Neural cell (in vitro differentiated cells): ENCODE data around the gene CYTH3.

Experiments
- EP300 ChIP-seq: fragments of 450-650 bp; conservative IDR thresholded peaks from 2 replicates; pipeline ENCODE4 v1.6.1; 2014; ENCODE audit warnings: antibody characterized with exemption, mild to moderate bottlenecking, moderate library complexity; ENCODE audit not compliant: poor library complexity, severe bottlenecking
- EZH2 ChIP-seq: fragments of 200-600, 300-800 bp; shearing (Covaris generic), sonication (generic); IDR thresholded peaks from 2 replicates; pipeline ENCODE4 v1.6.1; 2014; ENCODE audit warnings: antibody characterized with exemption, low read length, borderline replicate concordance, mild to moderate bottlenecking; ENCODE audit not compliant: insufficient read depth, poor library complexity, severe bottlenecking
- MXI1 ChIP-seq: fragments of 450-650 bp; conservative IDR thresholded peaks from 2 replicates; pipeline ENCODE4 v1.6.1; 2014; ENCODE audit warnings: antibody characterized with exemption, mild to moderate bottlenecking; ENCODE audit not compliant: poor library complexity, severe bottlenecking
- POLR2AphosphoS5 ChIP-seq: IDR thresholded peaks from 2 replicates; pipeline ENCODE4 v1.6.1; 2012
- TAF1 ChIP-seq: IDR thresholded peaks from 2 replicates; pipeline ENCODE4 v1.6.1; 2012; ENCODE audit warnings: low read depth
- TF ChIP-seq, protein P1 (sequence below): fragments of 450-650 bp; IDR thresholded peaks from 2 replicates; pipeline ENCODE4 v1.5.1; 2014; ENCODE audit warnings: antibody characterized with exemption, mild to moderate bottlenecking, moderate library complexity; ENCODE audit not compliant: poor library complexity, severe bottlenecking

DNA sequence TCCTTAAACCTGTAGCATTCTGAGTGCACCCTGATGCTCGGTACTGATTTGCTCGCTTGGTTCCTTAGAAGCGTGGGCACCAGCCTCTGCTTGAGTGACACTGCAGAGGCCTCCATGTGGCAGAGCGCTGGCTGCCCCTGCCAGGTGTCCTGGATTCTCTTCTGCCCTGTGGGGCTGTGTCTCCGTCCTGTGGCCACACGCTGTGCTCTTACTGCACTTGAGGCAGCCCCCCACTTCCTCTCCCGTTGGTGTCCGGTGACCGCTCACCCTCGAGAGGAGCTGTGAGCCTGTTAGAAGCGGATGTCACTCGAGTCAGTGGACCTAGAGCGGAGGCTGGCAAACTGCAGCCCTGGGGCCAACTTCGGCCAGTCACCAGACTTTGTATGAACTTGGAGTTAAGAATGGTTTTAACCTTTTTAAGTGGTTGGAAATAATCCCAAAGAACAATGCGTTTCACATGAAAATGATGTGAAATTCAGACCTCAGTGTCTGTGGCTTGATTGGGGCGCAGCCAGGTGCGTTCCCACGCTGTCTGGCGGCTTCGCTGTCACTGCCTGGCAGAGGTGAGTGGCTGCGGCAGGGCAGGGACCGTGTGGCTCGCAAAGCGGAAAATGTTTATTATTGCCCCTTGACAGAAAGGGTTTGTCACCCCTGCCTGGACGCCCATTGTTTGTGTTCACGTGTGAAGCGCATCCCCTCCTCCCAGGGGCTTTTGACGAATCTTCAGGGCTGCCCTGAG lies 114.6 kb downstream of the CYTH3 start:
- TF ChIP-seq, protein P1, sequence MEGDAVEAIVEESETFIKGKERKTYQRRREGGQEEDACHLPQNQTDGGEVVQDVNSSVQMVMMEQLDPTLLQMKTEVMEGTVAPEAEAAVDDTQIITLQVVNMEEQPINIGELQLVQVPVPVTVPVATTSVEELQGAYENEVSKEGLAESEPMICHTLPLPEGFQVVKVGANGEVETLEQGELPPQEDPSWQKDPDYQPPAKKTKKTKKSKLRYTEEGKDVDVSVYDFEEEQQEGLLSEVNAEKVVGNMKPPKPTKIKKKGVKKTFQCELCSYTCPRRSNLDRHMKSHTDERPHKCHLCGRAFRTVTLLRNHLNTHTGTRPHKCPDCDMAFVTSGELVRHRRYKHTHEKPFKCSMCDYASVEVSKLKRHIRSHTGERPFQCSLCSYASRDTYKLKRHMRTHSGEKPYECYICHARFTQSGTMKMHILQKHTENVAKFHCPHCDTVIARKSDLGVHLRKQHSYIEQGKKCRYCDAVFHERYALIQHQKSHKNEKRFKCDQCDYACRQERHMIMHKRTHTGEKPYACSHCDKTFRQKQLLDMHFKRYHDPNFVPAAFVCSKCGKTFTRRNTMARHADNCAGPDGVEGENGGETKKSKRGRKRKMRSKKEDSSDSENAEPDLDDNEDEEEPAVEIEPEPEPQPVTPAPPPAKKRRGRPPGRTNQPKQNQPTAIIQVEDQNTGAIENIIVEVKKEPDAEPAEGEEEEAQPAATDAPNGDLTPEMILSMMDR = no peak
- TF ChIP-seq EP300 (no peak), TAF1 (no peak), POLR2AphosphoS5 (no peak), EZH2 (no peak), MXI1 (no peak)
